HG02759 (cell line): ENCODE data around the gene SIK3.

ENCODE experiments used
- ATAC-seq: cut with Tn5 transposase; IDR thresholded peaks from one replicate; pipeline ENCODE4 v1.9.1; 2021; ENCODE audit warnings: mild to moderate bottlenecking, moderate library complexity; ENCODE audit not compliant: unreplicated experiment

SIK3 gene

DNA sequence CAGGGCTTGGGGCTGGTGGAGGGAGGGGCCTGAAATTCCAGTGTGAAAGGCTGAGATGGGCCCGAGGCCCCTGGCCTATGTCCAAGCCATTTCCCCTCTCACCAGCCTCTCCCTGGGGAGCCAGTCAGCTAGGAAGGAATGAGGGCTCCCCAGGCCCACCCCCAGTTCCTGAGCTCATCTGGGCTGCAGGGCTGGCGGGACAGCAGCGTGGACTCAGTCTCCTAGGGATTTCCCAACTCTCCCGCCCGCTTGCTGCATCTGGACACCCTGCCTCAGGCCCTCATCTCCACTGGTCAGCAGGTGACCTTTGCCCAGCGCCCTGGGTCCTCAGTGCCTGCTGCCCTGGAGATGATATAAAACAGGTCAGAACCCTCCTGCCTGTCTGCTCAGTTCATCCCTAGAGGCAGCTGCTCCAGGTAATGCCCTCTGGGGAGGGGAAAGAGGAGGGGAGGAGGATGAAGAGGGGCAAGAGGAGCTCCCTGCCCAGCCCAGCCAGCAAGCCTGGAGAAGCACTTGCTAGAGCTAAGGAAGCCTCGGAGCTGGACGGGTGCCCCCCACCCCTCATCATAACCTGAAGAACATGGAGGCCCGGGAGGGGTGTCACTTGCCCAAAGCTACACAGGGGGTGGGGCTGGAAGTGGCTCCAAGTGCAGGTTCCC lies 268.6 kb downstream of the SIK3 start, which contains the start of gene APOC3:
Gene APOC3 (plus strand): TSS at position 383 of the 659 bp plus-strand sequence. CDS start 676 bp downstream, outside the sequence.
- no peak for ATAC-seq

DNA sequence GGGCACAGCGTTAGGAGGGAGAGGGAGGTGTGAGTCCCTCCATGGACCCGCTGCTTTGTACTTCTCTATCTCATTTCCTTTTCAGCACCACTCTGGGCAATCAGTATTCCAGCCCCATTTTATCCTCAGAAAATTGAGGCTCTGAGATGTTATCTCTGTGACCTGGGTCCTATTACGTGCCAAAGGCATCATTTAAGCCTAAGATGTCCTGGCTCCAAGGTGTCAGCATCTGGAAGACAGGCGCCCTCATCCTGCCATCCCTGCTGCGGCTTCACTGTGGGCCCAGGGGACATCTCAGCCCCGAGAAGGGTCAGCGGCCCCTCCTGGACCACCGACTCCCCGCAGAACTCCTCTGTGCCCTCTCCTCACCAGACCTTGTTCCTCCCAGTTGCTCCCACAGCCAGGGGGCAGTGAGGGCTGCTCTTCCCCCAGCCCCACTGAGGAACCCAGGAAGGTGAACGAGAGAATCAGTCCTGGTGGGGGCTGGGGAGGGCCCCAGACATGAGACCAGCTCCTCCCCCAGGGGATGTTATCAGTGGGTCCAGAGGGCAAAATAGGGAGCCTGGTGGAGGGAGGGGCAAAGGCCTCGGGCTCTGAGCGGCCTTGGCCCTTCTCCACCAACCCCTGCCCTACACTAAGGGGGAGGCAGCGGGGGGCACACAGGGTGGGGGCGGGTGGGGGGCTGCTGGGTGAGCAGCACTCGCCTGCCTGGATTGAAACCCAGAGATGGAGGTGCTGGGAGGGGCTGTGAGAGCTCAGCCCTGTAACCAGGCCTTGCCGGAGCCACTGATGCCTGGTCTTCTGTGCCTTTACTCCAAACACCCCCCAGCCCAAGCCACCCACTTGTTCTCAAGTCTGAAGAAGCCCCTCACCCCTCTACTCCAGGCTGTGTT lies 269.4 kb downstream of the SIK3 start:
- ATAC-seq: no peak

DNA sequence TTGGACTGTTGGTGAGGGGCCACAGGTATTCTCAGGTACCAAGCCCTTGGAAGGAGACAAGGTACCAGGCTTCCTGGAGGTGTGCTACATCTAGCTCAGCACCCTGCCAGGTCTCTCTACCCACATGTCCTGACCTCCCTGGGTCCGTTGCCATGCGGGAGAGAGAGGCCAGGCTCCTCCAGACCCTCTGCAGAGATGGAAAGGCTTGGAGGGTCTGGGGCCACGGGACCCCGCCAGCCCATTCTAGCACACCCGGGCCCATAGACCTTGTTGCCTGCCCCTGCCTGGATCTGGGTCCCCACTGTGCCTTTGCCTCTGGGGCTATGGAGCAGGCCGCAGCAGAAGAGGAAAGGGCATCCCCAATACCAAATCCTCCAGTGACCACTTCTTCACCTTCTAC lies 270.8 kb downstream of the SIK3 start:
- ATAC-seq: no peak

DNA sequence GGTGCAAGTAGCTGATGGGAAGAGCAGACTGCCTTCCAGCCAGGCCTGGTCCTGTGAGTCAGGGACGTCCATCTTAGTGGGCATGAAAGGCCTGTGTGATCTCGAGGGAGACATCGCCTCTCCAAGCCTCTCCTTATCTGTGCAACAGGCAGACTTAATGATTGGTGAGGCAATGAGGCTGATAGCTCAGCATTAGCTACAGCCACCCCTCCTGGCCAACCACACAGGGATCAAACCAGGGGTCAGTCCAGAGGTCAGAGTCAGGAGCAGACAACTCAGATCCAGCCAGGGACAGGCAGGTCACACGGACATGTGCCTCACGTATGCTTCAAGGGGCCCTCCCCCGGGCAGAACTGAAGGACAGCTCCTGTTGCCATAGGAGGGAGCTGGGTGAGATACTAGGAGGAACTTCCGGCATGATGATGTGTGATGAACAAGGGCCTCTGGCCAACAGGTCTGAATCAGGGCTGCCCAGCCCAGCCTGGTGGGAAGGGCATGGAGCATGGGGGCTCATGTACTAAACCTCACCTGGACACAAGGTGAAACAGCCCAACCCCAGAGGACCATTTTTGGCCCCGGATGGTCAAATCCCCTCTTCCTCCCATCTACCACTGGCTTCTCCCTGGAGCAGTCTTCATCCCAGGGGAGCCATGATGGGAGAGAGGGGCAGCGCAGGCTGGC lies 271.3 kb downstream of the SIK3 start:
- ATAC-seq: no peak

DNA sequence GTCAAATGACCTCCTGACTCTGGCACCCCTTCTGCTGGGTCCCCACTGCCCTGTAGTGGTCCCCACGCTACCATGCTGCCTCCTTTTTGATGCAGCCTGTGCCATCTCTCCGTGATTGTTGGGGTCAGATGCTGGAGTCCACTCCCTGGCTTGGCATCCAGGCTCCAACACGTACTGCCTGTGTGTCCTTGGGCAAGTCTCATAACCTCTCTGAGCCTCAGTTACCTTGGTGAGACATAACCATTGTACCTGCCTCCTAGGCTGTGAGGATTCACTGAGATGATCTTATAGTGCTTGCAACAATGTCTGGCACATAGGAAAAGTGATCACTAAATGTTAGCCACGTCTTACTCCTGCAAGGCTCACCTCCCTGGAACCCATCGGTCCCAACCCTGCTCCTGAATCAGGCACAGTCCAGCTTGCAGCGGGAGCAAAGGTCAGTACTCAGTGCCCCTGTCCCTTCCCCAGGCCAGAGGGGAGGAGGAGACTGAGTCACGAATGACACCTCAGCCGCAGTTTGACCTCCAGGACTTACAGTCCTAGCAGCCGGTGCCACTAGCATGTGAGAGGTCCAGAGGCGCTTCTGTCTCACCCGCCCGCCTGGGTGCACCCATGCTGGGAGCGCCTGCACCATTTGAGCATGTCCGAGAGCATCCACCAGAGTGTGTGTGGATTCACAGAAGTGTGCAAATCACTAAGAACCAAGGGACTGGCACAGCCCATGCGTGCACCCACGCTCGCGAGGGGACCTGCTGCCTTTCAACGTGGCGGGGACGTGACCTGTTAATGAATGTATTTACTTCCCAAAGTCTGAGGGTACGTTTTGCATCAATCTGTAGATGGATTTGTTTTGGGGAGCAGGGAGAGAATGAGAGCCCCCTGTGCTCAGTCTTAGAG lies 272.1 kb downstream of the SIK3 start:
- no peak for ATAC-seq

DNA sequence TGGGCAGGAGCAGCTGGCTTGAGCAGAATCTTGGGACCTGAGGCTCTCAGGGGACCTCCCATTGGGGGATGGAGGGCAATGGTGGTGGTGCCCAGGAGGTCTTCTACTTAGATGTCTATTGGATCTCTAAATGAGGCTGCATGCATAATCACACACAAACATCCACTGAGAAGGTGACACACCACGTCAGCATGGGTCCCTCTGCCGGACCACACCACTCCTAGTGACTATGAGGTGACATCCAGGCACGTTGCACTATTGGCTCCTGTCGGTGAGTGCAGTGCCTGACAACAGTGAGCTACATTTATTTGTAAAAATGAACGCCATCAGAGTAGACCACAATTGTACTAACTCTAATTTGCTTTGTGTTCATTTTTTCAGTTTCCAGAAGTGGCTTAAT lies 272.8 kb downstream of the SIK3 start:
- ATAC-seq: no peak

DNA sequence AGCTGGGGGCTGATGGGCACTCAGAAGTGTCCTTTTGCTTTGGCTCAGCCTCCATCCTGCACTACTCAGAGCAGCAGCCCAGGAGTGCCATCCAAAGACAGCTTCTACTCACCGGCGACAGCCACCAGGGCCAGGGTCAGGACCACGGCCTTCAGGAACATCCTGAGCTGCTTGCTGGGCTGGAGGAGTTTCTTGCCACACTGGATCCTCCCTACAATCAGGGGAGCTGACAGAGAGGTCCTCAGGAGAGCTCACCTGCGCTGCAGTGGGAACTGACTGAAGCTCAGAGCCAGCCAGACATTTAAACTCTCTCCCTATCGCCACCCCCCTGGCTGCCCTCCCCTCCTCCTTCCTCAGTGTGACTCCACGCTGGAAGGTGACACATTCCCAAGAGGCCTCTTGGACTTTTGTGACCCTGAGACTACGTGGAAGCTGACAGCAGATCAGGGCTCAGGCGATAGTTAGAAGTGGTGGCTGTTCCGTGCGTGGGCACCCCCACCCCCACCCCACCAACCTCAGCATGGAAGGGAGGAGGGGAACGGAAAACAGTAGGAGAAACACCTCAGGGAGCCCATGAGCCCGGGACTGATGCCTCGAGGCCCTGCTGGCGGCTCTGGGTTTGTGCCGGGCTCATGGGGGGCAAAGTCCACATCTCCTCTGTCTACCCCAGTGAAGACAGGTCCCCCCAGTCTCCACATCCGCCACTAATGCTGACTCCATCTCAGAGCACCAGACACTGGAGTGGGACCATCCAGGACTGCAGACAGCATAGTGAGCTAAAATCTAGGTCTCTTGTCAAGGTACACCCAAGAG lies 275.0 kb downstream of the SIK3 start, which contains the start of gene APOA4:
Gene APOA4 (minus strand): TSS at position 274 of the 813 bp plus-strand sequence. CDS start 113 bp downstream, at position 161.
- ATAC-seq: no peak

DNA sequence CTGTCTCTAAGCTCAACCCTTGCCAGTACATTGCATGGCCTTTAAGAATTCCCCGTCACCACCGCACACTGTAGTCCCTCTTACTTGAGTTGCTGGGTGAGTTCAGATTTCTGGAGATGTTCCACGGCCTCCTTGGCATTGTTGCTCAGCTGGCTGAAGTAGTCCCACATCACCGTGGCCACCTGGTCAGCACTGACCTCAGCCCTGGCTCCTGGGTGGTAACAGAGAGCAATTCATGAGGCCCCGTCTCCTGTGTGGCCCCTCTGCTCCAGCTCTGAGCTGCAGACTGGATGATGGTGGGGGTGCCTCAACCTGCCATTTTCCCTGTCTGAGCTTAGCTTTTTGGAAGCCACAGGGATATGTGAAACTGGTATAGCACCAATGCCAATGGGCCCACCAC lies 275.7 kb downstream of the SIK3 start:
- no peak for ATAC-seq

DNA sequence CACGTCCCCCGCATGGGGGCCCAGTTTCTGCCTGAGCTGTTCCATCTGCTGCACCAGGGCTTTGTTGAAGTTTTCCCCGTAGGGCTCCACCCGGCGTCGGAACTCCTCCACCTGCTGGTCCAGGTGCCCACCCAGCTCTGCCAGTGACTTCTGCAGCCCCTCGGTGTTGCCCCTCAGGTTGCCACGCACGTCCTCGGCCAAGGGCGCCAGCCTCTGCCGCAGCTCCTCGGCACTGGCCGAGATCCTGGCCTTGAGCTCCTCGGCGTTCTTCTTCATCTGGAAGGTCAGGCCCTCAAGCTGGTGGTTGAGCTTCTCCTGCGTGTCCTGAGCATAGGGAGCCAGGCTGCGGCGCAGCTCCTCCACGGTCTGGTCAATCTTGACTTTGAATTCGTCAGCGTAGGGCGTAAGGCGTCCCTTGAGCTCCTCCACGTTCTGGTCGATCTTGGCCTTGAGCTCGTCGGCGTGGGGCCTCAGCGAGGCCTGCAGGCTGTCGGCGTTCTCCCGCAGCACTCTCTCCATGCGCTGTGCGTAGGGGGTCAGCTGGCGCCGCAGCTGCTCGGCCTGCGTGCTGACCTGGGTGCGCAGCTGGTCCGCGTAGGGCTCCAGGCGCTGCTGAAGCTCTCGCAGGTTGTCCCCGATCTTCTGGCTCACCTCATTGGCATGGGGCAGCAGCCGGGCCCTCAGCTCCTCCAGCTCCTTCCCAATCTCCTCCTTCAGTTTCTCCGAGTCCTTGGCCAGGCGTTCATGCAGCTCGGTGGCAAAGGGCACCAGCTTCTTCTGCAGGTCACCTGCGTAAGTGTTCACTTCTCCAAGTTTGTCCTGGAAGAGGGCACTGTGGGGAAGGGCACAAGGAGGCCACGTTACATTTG lies 276.9 kb downstream of the SIK3 start:
- ATAC-seq: no peak

DNA sequence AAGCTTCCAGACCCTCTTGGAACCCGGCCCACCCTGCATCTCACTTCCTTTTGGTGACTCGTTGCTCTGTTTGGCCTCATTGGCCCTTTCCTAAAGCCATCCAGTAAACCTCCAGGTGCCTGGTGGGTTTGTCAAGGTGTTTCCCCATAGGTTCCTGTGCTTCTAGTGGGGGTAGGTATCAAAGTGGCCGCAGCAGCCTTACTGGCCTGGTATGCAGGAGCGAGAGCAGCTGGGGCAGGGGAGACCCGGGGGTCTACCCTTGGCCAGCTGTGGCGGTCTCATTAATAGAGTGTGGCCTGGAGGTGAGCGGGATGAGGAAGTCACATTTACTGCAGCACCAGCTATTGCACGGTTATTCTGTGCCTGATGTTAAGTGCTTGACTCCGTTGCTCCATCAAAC lies 279.2 kb downstream of the SIK3 start:
- ATAC-seq: no peak

DNA sequence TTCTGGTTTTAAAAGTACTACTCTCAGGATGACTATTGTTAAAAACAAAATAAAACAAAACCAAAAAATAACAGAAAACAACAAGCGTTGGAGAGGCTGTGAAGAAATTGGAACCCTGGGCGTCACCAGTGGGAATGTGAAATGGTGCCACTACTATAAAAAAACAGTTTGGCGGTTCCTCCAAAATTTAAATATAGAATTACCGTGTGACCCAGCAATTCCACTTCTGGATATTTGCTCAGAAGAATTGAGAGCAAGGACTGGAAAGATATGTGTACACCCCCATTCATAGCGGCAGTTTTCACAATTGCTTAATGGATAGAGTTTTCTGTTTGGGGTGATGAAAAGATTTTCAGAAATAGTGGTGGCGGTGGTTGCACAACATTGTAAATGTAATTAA lies 283.7 kb downstream of the SIK3 start:
- no peak for ATAC-seq

DNA sequence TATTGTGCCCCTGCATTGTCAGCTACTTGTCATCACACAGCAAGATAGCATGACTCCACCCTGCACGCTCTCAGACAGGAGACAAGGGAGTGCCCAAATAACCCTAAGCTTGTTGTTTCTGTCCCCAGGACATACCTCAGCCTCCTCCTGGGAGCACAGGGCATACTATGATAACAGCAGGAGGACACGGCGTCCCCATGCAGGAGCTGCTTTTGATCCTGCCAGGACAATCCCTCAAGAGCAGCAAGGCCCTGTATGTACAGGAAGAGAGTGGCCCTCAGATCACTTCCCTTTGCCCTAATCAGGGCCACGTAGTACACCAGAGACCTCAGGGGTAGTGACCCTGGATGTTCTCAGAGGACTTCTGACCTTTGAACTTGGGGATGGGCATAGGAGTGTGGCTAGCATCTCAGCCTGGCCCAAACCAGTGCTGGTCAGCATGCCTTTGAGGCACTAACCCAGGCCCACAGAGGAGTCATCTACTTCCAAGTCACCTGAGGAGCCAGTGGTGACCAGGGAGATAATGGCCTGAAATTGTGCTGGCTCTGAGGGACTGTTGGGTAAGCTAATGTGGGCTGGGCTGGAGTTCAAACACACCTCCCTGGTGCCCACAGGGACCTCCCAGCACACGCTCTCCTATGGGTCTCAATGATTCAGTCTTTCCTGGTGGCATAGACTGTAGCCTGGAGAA lies 284.3 kb downstream of the SIK3 start:
- no peak for ATAC-seq

DNA sequence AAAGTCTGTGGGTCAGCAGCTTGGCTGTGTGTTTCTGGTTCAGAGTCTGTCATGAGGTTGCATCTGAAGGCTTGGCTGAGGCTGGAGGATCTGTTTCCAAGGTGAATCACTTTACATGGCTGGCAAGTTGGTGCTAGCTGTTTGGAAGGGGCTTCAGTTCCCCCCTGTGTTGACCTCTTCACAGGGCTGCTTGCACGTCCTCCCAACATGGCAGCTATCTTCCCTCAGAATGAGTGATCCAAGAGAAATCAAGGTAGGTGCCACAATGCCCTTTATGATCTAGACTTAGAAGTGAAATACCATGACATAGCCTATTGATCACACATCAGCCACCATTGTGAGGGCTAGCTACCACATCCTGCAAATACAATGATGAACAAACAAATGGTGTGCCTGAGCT lies 285.1 kb downstream of the SIK3 start:
- no peak for ATAC-seq

DNA sequence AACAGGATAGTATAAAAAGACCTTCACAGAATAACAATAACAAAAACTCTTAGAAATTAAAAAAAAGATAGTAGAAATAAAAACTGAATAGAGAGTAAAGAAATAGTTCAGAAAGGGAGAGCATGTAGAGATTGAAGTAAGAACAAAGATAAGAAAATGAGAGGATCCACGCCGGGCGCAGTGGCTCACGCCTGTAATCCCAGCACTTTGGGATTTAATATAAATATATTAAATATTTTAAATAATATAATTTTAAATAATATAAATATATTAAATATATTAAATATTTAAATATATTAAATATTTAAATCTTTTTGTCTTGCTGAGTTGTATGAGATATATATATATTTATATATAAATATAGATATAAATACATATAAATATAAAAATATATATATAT lies 286.1 kb downstream of the SIK3 start:
- ATAC-seq: no peak

DNA sequence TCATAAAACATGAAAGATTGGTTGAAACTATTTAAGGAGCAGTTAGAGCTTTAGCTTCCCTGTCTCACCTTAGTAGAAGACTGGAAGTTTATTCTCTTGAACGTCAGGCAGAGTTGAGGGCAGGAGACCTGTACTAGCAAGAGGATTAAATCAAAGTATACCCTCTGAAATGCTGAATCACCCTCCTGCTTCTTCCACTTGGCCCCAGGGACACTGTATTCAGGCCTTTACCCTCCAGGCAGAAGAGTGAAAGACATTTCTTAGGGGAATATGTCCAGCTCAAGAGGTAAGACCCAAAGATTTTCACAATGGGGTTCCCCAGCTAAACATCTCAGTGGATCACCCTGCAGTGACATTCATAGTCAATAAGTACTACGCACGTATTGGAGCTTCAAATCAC lies 287.0 kb downstream of the SIK3 start:
- ATAC-seq: no peak

DNA sequence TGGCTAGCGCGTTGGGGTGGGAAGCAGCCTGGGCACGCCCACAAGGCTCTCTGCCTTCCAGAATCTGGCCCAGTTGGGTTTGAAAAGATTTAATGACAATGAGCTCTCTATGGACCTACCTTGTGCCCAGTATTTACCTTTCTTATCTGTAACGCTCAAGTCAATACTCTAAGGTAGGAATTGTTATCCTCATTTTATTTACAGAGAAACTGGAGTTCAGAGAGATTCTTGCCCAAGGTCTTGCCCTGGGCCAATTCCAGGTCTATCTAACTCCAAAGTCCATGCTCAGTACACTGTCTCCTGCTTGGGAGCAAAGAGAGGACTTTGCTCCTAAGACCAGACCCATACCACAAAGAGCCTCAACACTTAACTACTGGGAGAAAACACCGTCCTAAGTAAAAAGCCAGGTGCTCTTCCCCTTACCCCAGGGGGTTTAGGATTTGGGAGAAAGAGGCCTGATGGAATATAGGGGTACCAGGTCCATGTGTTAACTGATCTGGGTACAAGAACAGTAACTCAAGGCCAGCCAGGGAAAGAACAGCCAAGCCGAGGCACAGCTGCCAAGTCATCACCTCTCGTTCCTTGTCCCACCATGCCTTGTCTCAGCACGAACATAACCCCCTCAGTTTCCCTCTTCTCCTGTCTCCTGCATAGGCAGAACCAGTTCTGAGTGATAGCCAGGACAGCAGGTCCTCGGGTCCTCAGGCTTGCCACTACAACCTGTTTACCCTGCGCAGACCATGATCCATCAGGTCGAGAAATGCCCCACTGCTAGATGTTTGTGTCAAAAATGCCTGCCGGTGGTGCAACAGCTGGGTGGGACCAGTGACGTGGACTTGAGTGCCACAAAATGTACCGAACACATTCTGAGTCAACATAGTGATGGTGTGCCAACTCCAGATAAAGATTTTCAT lies 289.7 kb downstream of the SIK3 start:
- ATAC-seq: no peak

DNA sequence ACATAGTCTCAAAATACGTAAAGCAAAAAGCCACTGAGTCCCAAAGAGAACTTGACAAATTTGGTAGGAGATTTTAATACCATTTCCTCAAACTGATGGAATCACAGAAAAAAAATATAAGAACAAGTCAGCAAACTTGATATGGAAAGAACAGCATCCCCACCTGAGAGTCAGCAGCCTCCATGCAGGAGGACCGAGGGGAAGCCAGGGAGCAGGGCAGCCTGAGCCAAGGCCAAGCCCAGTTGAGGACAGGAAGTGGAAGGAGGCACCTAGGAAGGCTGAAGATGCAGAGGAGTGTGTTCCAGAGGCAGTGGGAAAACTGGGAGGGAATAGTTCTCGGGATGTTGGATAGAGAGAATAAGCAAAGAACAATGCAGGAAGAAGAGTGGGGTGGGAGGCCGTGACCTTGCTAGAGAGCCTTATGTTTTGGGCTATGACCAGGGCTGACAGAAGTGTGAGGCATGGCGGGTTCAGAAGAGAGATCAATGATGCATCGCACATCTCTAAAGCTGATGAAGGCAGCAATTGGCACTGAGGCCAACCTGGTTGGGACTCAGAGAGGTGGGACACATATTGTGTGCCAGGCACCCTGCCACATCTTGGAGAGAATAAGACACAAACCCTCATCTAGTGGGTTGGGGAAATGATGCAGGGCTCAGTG lies 290.5 kb downstream of the SIK3 start:
- ATAC-seq: no peak
